Suppressor macrophage (primary cell): ENCODE measurements around the gene NLRP14.

Source experiments
- DNase-seq, 4 experiments: peaks; one replicate each; pipeline ENCODE4 v3.0.0-alpha.2; 2020 to 2022

Gene NLRP14

GRCh38 chr11:7056828-7057513 is 36.7 kb downstream of the NLRP14 start:
- no peak for DNase-seq

GRCh38 chr11:7057641-7058040 is 37.4 kb downstream of the NLRP14 start:
- no peak for DNase-seq

- no peak for DNase-seq
Measured at GRCh38 chr11:7060868-7061267, 40.6 kb downstream of the NLRP14 start.

- no peak for DNase-seq
Measured at GRCh38 chr11:7062534-7062933, 42.3 kb downstream of the NLRP14 start.

- no peak for DNase-seq
Measured at GRCh38 chr11:7072401-7073028, 52.2 kb downstream of the NLRP14 start.

- no peak for DNase-seq
Measured at GRCh38 chr11:7077101-7077500, 56.8 kb downstream of the NLRP14 start.

- DNase-seq = no peak
Measured at GRCh38 chr11:7079545-7080135, 59.4 kb downstream of the NLRP14 start.

- DNase-seq = no peak
Measured at GRCh38 chr11:7080900-7081299, 60.6 kb downstream of the NLRP14 start.

GRCh38 chr11:7081441-7081840 is 61.2 kb downstream of the NLRP14 start:
- no peak for DNase-seq

- no peak for DNase-seq
Measured at GRCh38 chr11:7088921-7089320, 68.6 kb downstream of the NLRP14 start, which contains the start of gene RBMXL2. TSS of gene RBMXL2 (plus strand) at chr11:7088998. CDS start at chr11:7089121, 123 bp downstream.

GRCh38 chr11:7089328-7090251 is 69.3 kb downstream of the NLRP14 start:
- no peak for DNase-seq

- peak; percentile 38 to 77 (median 58) for DNase-seq
Measured at GRCh38 chr11:7098235-7098832, 78.1 kb downstream of the NLRP14 start.

- DNase-seq = no peak
Measured at GRCh38 chr11:7115780-7116179, 95.5 kb downstream of the NLRP14 start.

GRCh38 chr11:7116370-7116769 is 96.1 kb downstream of the NLRP14 start:
- DNase-seq = no peak
